A549 (cell line): ENCODE results near the gene SLC17A3. TPM values are rescaled to one million over a fixed set of nuclear protein-coding genes. Genes with fewer than 3 reads are reported as not detected.
A peak's percentile ranks its signal among the peaks of the same experiment; 100 is the strongest.

Experiments used
- ATAC-seq, 2 experiments: fragments of 200-7000 bp in 1 of 2; fragments of >200 bp in 1 of 2; cut with Nextera tagmentation in 1 of 2; cut with Tn5 transposase in 1 of 2; 3 replicates each; pipeline versions ENCODE4 v1.8.0 to v1.9.1; 2018 to 2020; ENCODE audit warnings: mild to moderate bottlenecking in 1 of 2, moderate library complexity in 1 of 2
- CTCF ChIA-PET: fragments of 300-600 bp; sonication (Branson Sonifier 250); formaldehyde crosslinking; extraction: SDS; loops from one replicate; lab custom pipeline; 2021; ENCODE audit warnings: antibody characterized with exemption, inconsistent platforms; lab: Yijun Ruan, JAX
- POLR2A ChIA-PET: fragments of 350-600 bp; formaldehyde crosslinking; extraction: SDS; loops from one replicate; lab custom pipeline; 2021; ENCODE audit warnings: antibody characterized with exemption, inconsistent platforms; lab: Yijun Ruan, JAX
- DNase-seq, 2 experiments: peaks; one replicate each; pipeline versions ENCODE4 v3.0.0 to v3.0.0-alpha.2; 2011 to 2016; ENCODE audit warnings: low read depth in 1 of 2, low spot score in 1 of 2
- FAIRE-seq: peaks from 2 replicates; lab custom pipeline; 2011; peaks lifted over from hg19 to GRCh38; lab: Jason Lieb, UNC
- H3K27ac ChIP-seq, 2 experiments: fragments of >200 bp; sonication (Bioruptor Twin); formaldehyde crosslinking; 3 replicates each; pipeline ENCODE4 v1.5.1; 2016 to 2017
- H3K4me1 ChIP-seq: fragments of >200 bp; sonication (Bioruptor Twin); formaldehyde crosslinking; 3 replicates; pipeline ENCODE4 v1.6.1; 2016
- H3K4me2 ChIP-seq: fragments of >200 bp; sonication (Bioruptor Twin); formaldehyde crosslinking; 3 replicates; pipeline ENCODE4 v1.6.1; 2016
- H3K4me3 ChIP-seq: fragments of >200 bp; sonication (Bioruptor Twin); formaldehyde crosslinking; 3 replicates; pipeline ENCODE4 v1.5.1; 2016
- H3K9me3 ChIP-seq: fragments of >200 bp; sonication (Bioruptor Twin); formaldehyde crosslinking; 3 replicates; pipeline ENCODE4 v1.6.1; 2016
- ATOH8 ChIP-seq: fragments of 250-450 bp; sonication (Bioruptor Pico); IDR thresholded peaks from 2 replicates; pipeline ENCODE4 v1.5.0; 2020; ENCODE audit warnings: low read depth, mild to moderate bottlenecking, moderate library complexity
- BCL3 ChIP-seq: fragments of >200 bp; sonication (Bioruptor Twin); formaldehyde crosslinking; IDR thresholded peaks from 3 replicates; pipeline ENCODE4 v1.6.1; 2016
- E2F6 ChIP-seq: IDR thresholded peaks from 2 replicates; pipeline ENCODE4 v1.6.1; 2012; ENCODE audit warnings: low read depth, borderline replicate concordance
- GATA3 ChIP-seq: IDR thresholded peaks from 2 replicates; pipeline ENCODE4 v1.6.1; 2012; ENCODE audit warnings: borderline replicate concordance
- HDAC2 ChIP-seq: fragments of 200-600 bp; sonication (generic); IDR thresholded peaks from 2 replicates; pipeline ENCODE4 v1.6.1; 2016
- HEYL ChIP-seq: fragments of 250-450 bp; sonication (Bioruptor Pico); IDR thresholded peaks from 2 replicates; pipeline ENCODE4 v1.8.0; 2021; ENCODE audit warnings: mild to moderate bottlenecking, moderate library complexity
- HMGXB4 ChIP-seq: fragments of 250-450 bp; sonication (Bioruptor Pico); IDR thresholded peaks from 2 replicates; pipeline ENCODE4 v1.5.0; 2021; ENCODE audit warnings: mild to moderate bottlenecking, moderate library complexity, borderline replicate concordance
- HOXB13 ChIP-seq: fragments of 250-450 bp; sonication (Bioruptor Pico); IDR thresholded peaks from 2 replicates; pipeline ENCODE4 v1.5.0; 2020; ENCODE audit warnings: low read depth, mild to moderate bottlenecking, moderate library complexity
- JUN ChIP-seq, 2 experiments: fragments of >200 bp; sonication (Bioruptor Twin); formaldehyde crosslinking; IDR thresholded peaks; 2 replicates in 1 of 2; 3 replicates in 1 of 2; pipeline ENCODE4 v1.6.1; 2016 to 2017
- KDM5A ChIP-seq: fragments of 200-600 bp; sonication (generic); IDR thresholded peaks from 2 replicates; pipeline ENCODE4 v1.6.1; 2016; ENCODE audit warnings: antibody characterized with exemption, mild to moderate bottlenecking
- MAFK ChIP-seq: fragments of 450-650 bp; IDR thresholded peaks from 2 replicates; pipeline ENCODE4 v1.6.1; 2014; ENCODE audit not compliant: partially characterized antibody
- NFE2L2 ChIP-seq: fragments of 150-350 bp; conservative IDR thresholded peaks from 2 replicates; pipeline ENCODE4 v1.6.1; 2014; ENCODE audit warnings: low read length
- NPAS2 ChIP-seq: fragments of 250-450 bp; sonication (Bioruptor Pico); IDR thresholded peaks from 2 replicates; pipeline ENCODE4 v1.8.0; 2022; ENCODE audit warnings: mild to moderate bottlenecking, moderate library complexity, borderline replicate concordance
- NR3C1 ChIP-seq: fragments of >200 bp; sonication (Bioruptor Twin); formaldehyde crosslinking; IDR thresholded peaks from 3 replicates; pipeline ENCODE4 v1.6.1; 2017
- RAD21 ChIP-seq, 2 experiments: fragments of >200 bp in 1 of 2; sonication (Bioruptor Twin) in 1 of 2; formaldehyde crosslinking in 1 of 2; IDR thresholded peaks in 1 of 2; conservative IDR thresholded peaks in 1 of 2; 2 replicates in 1 of 2; 3 replicates in 1 of 2; pipeline ENCODE4 v1.6.1; 2012 to 2018; ENCODE audit warnings: inconsistent platforms in 1 of 2
- RCOR1 ChIP-seq: fragments of 150-350 bp; IDR thresholded peaks from 2 replicates; pipeline ENCODE4 v1.6.1; 2014; ENCODE audit warnings: antibody characterized with exemption, low read length, low read depth
- REST ChIP-seq: fragments of 200-600 bp; sonication (generic); IDR thresholded peaks from 2 replicates; pipeline ENCODE4 v1.6.1; 2016; ENCODE audit warnings: antibody characterized with exemption, mild to moderate bottlenecking, moderate library complexity
- RFX5 ChIP-seq: fragments of 450-650 bp; IDR thresholded peaks from 2 replicates; pipeline ENCODE4 v1.7.1; 2014; ENCODE audit warnings: antibody characterized with exemption, mild to moderate bottlenecking, moderate library complexity
- RNF2 ChIP-seq: fragments of 200-600 bp; sonication (generic); IDR thresholded peaks from 2 replicates; pipeline ENCODE4 v1.6.1; 2016; ENCODE audit warnings: low read depth, mild to moderate bottlenecking, antibody characterized with exemption, moderate library complexity, borderline replicate concordance
- ZNF302 ChIP-seq: fragments of 250-450 bp; sonication (Bioruptor Pico); IDR thresholded peaks from 2 replicates; pipeline ENCODE4 v1.9.0; 2021; ENCODE audit warnings: inconsistent platforms, mild to moderate bottlenecking, moderate library complexity
- ZSCAN20 ChIP-seq: fragments of 250-450 bp; sonication (Bioruptor Pico); IDR thresholded peaks from 2 replicates; pipeline ENCODE4 v1.8.0; 2022; ENCODE audit warnings: mild to moderate bottlenecking, moderate library complexity
- WGBS: methylation state at CpG from one replicate; pipeline ENCODE4 v1.1.6; 2017; ENCODE audit errors: missing lambda C conversion rate; 5-methylcytosine and 5-hydroxymethylcytosine counted together
- polyA plus RNA-seq, 4 experiments: library from polyadenylated mRNA; depleted of rRNA in 3 of 4; stranded (reverse); fragments of >200 nt; fragmentation: RNase III in 1 of 4; extraction: RNeasy Plus Mini Kit Qiagen cat#74134 plus additional on column Dnase treatment in 1 of 4; gene quantifications; 2 replicates in 3 of 4; 3 replicates in 1 of 4; pipeline ENCODE4 v1.2.3, GENCODE V29; 2011 to 2017

SLC17A3 gene
- polyA plus RNA-seq, 2 of the 4 experiments (the other 2 are of a cell fraction), result 5.3 to 7.5 TPM

GRCh38 chr6:25872814-25873213, 1.2 kb downstream of the SLC17A3 start (continued):
- TF ChIP-seq NFE2L2 (no peak), RNF2 (no peak), MAFK (no peak), NPAS2 (CRISPR knock-in tag) (no peak), RCOR1 (no peak), RFX5 (no peak), NR3C1 (no peak), JUN (IDR thresholded peaks at IDR 0.05) (no peak), RAD21 (conservative IDR thresholded peaks at IDR 0.05 in 1 of 2, IDR thresholded peaks at IDR 0.05 in 1 of 2) (no peak), ZNF302 (CRISPR knock-in tag) (no peak)
- TF ChIP-seq, all 56 proteins: peak for 0

GRCh38 chr6:25869840-25870239, 4.2 kb downstream of the SLC17A3 start:
- no peak for DNase-seq
- H3K4me1 ChIP-seq, result peaks cover 21% of the 10 kb centered on the region
- ChIA-PET CTCF (interaction anchor here (0.9 kb wide), 1 partner anchor 37 kb away, joined by 4 read pairs; no protein-coding TSS in a partner anchor), POLR2A (no interaction called here)
- WGBS, result 73% methylated on average over 1 of the region's 1 CpG
- ATAC-seq, result no peak
- H3K27ac ChIP-seq, result 0 out of 6 replicates have a peak overlapping the region, but pooled peaks of 1 of the 2 experiments have one; percentile 25
- no peak overlapping the region for H3K4me3 ChIP-seq
- TF ChIP-seq REST (no peak), MAFK (peak; percentile 73)
- no peaks in the 10 kb centered on the region for H3K9me3 ChIP-seq
- no peak overlapping the region for H3K4me2 ChIP-seq
- no peak for FAIRE-seq

GRCh38 chr6:25868436-25869183, 5.4 kb downstream of the SLC17A3 start:
- TF ChIP-seq ATOH8 (CRISPR knock-in tag), result no peak
- TF ChIP-seq NR3C1, result no peak
- no peak for TF ChIP-seq GATA3
- TF ChIP-seq HMGXB4 (CRISPR knock-in tag), result no peak
- no peak for TF ChIP-seq E2F6
- no peak for TF ChIP-seq HOXB13 (CRISPR knock-in tag)
- TF ChIP-seq KDM5A, result no peak
- no peak for TF ChIP-seq HEYL (CRISPR knock-in tag)
- no peak for TF ChIP-seq BCL3
- TF ChIP-seq HDAC2, result no peak
- TF ChIP-seq JUN (IDR thresholded peaks at IDR 0.05), result no peak
- no peak for TF ChIP-seq ZSCAN20 (CRISPR knock-in tag)
- TF ChIP-seq NFE2L2, result no peak
- CTCF ChIA-PET, result no interaction called here

More at GRCh38 chr6:25868436-25869183, 5.4 kb downstream of the SLC17A3 start:
- H3K27ac ChIP-seq, result no peak overlapping the region
- H3K9me3 ChIP-seq, result no peaks in the 10 kb centered on the region
- DNase-seq (no peak), FAIRE-seq (no peak), ATAC-seq (no peak)
- WGBS, result 45% methylated on average over 3 of the region's 3 CpGs
- POLR2A ChIA-PET, result no interaction called here
- no peak overlapping the region for H3K4me2 ChIP-seq
- H3K4me3 ChIP-seq, result no peak overlapping the region
- peaks cover 9% of the 10 kb centered on the region; the same call in 2 of the 3 replicates for H3K4me1 ChIP-seq
